GM12878 (cell line): ENCODE results near the gene PDE10A. TPM values are rescaled to one million over a fixed set of nuclear protein-coding genes. Genes with fewer than 3 reads are reported as not detected.

Experiments
- ATAC-seq: fragments of 200-7000 bp; cut with Tn5 transposase; 3 replicates; pipeline ENCODE4 v1.9.1; 2020; ENCODE audit warnings: mild to moderate bottlenecking, moderate library complexity
- BruUV-seq: library from RNA; stranded (reverse); fragments of 400-500 nt; replicated peaks from 2 replicates; lab custom pipeline; 2021; lab: Mats Ljungman, UMichigan
- CTCF ChIA-PET: fragments of 300-600 bp; sonication (Branson Sonifier 250); formaldehyde crosslinking; extraction: SDS; loops from one replicate; lab custom pipeline; 2021; ENCODE audit warnings: inconsistent platforms; lab: Yijun Ruan, JAX
- POLR2A ChIA-PET: fragments of 350-600 bp; formaldehyde crosslinking; extraction: SDS; loops from one replicate; lab custom pipeline; 2021; ENCODE audit warnings: inconsistent platforms; lab: Charles Lee
- RAD21 ChIA-PET: fragments of 300-600 bp; sonication (Branson Sonifier 250); formaldehyde crosslinking; loops from one replicate; lab custom pipeline; 2023; ENCODE audit warnings: antibody characterized with exemption; ENCODE audit not compliant: unreplicated experiment; lab: Charles Lee
- SMC1A ChIA-PET: fragments of 300-600 bp; sonication (Branson Sonifier 250); formaldehyde crosslinking; loops from one replicate; lab custom pipeline; 2023; ENCODE audit not compliant: unreplicated experiment, uncharacterized antibody; lab: Charles Lee
- DNase-seq: peaks from one replicate; pipeline ENCODE4 v3.0.0-alpha.2; 2011; ENCODE audit warnings: low read depth, low spot score
- FAIRE-seq: peaks from 3 replicates; lab custom pipeline; 2011; peaks lifted over from hg19 to GRCh38; lab: Jason Lieb, UNC
- H2AFZ ChIP-seq: 2 replicates; pipeline ENCODE4 v1.6.0; 2011; ENCODE audit warnings: low read depth, low read length, control low read depth; ENCODE audit not compliant: control insufficient read depth
- H3K27ac ChIP-seq: 2 replicates; pipeline ENCODE4 v1.5.1; 2011; ENCODE audit warnings: control low read depth; ENCODE audit not compliant: control insufficient read depth, insufficient read depth
- H3K27me3 ChIP-seq, 2 experiments: replicated peaks in 1 of 2; 2 replicates each; pipeline versions ENCODE4 v1.6.0 to v1.6.1; 2011; ENCODE audit warnings: low read length in 1 of 2; ENCODE audit not compliant: control insufficient read depth in 2 of 2, insufficient read depth in 2 of 2
- H3K36me3 ChIP-seq, 2 experiments: 2 replicates each; pipeline ENCODE4 v1.5.1; 2011; ENCODE audit warnings: low read length in 1 of 2; ENCODE audit not compliant: control insufficient read depth in 2 of 2, insufficient read depth in 2 of 2
- H3K4me1 ChIP-seq: 2 replicates; pipeline ENCODE4 v1.6.1; 2011; ENCODE audit warnings: mild to moderate bottlenecking, low read length, moderate library complexity, mixed read lengths; ENCODE audit not compliant: control insufficient read depth, insufficient read depth
- H3K4me2 ChIP-seq: 2 replicates; pipeline ENCODE4 v1.6.0; 2011; ENCODE audit warnings: control low read depth; ENCODE audit not compliant: control insufficient read depth, insufficient read depth
- H3K4me3 ChIP-seq: fragments of 200-600 bp; sonication (generic); 2 replicates; pipeline ENCODE4 v1.5.1; 2016
- H3K79me2 ChIP-seq: 2 replicates; pipeline ENCODE4 v1.6.0; 2011; ENCODE audit warnings: low read length; ENCODE audit not compliant: control insufficient read depth, insufficient read depth
- H3K9ac ChIP-seq: 2 replicates; pipeline ENCODE4 v1.8.0; 2011; ENCODE audit warnings: low read length, control low read depth, mixed read lengths; ENCODE audit not compliant: control insufficient read depth, insufficient read depth
- H3K9me3 ChIP-seq: replicated peaks from 3 replicates; pipeline ENCODE4 v1.5.1; 2011; ENCODE audit warnings: mild to moderate bottlenecking, low read length; ENCODE audit not compliant: control insufficient read depth, insufficient read depth
- H4K20me1 ChIP-seq: 2 replicates; pipeline ENCODE4 v1.6.0; 2011; ENCODE audit not compliant: control insufficient read depth, insufficient read depth
- BHLHE40 ChIP-seq, 2 experiments: fragments of 450-650 bp in 1 of 2; IDR thresholded peaks; 2 replicates each; pipeline ENCODE4 v1.6.1; 2011 to 2017; ENCODE audit warnings: low read depth in 2 of 2, borderline replicate concordance in 1 of 2, improper control_type of control experiment in 1 of 2, low read length in 1 of 2, mild to moderate bottlenecking in 1 of 2
- CREM ChIP-seq: IDR thresholded peaks from 2 replicates; pipeline ENCODE4 v1.6.1; 2014; ENCODE audit warnings: antibody characterized with exemption, low read depth
- JUND ChIP-seq: IDR thresholded peaks from 2 replicates; pipeline ENCODE4 v1.6.1; 2012; ENCODE audit warnings: low read depth, mild to moderate bottlenecking, low read length, improper control_type of control experiment, moderate library complexity
- KLF5 ChIP-seq: fragments of 450-650 bp; IDR thresholded peaks from 2 replicates; pipeline ENCODE4 v1.6.1; 2014; ENCODE audit warnings: mild to moderate bottlenecking; ENCODE audit not compliant: partially characterized antibody
- LARP7 ChIP-seq: fragments of 450-650 bp; IDR thresholded peaks from 2 replicates; pipeline ENCODE4 v1.6.1; 2017; ENCODE audit warnings: mild to moderate bottlenecking
- NFXL1 ChIP-seq: fragments of 450-650 bp; IDR thresholded peaks from 2 replicates; pipeline ENCODE4 v1.6.1; 2017; ENCODE audit warnings: antibody characterized with exemption, mild to moderate bottlenecking, borderline replicate concordance
- NR2C1 ChIP-seq: fragments of 450-650 bp; IDR thresholded peaks from 2 replicates; pipeline ENCODE4 v1.6.1; 2017; ENCODE audit warnings: antibody characterized with exemption, mild to moderate bottlenecking, moderate library complexity
- POU2F2 ChIP-seq: IDR thresholded peaks from 3 replicates; pipeline ENCODE4 v1.6.1; 2011; ENCODE audit warnings: low read depth, mild to moderate bottlenecking, low read length, borderline replicate concordance
- STAT1 ChIP-seq: fragments of 450-650 bp; conservative IDR thresholded peaks from 2 replicates; pipeline ENCODE4 v1.6.1; 2014; ENCODE audit warnings: antibody characterized with exemption, mild to moderate bottlenecking
- ZBTB4 ChIP-seq: fragments of 450-650 bp; formaldehyde crosslinking; IDR thresholded peaks from 2 replicates; pipeline ENCODE4 v1.4.0; 2022; ENCODE audit warnings: mild to moderate bottlenecking, moderate library complexity
- ZSCAN29 ChIP-seq: fragments of 450-650 bp; IDR thresholded peaks from 2 replicates; pipeline ENCODE4 v1.6.1; 2017; ENCODE audit warnings: mild to moderate bottlenecking, moderate library complexity
- WGBS: methylation state at CpG from one replicate; pipeline ENCODE4 v1.1.6; 2016; ENCODE audit warnings: low lambda C conversion rate; ENCODE audit not compliant: insufficient replicate concordance, insufficient coverage; ENCODE audit errors: missing lambda C conversion rate; 5-methylcytosine and 5-hydroxymethylcytosine counted together
- in situ Hi-C: fragments of 300-500 bp; cut with MboI; formaldehyde crosslinking; loops from 9 replicates; pipeline ENCODE4 v1.14.3; 2018; ENCODE audit warnings: mixed read lengths
- intact Hi-C: fragments of 100-400 bp; cut with micrococcal nuclease; formaldehyde crosslinking; loops from one replicate; pipeline ENCODE4 v1.14.2; 2022; ENCODE audit not compliant: unreplicated experiment
- polyA plus RNA-seq, 11 experiments: library from polyadenylated mRNA; depleted of rRNA in 4 of 11; unstranded in 6 of 11; stranded (reverse) in 5 of 11; fragments of >200 nt; fragmentation: Nextera tagmentation in 4 of 11; fragmentation: Illumina TruSeq in 1 of 11; extraction: Ambion mirVana in 4 of 11; extraction: Trizol in 1 of 11; gene quantifications; 1 replicate in 1 of 11; 2 replicates in 10 of 11; pipeline versions ENCODE4 v1.2.1 to v1.2.3, GENCODE V29; 2011 to 2016; ENCODE audit warnings: inconsistent platforms in 2 of 11, missing spikeins in 2 of 11, low read depth in 1 of 11
- total RNA-seq, 4 experiments: library from RNA; depleted of rRNA in 3 of 4; stranded (reverse); fragments of >200 nt in 3 of 4; fragmentation: Illumina TruSeq in 1 of 4; extraction: Trizol in 1 of 4; gene quantifications; 2 replicates each; pipeline versions ENCODE4 v1.2.1 to v1.2.3, GENCODE V29; 2013 to 2021
- TF ChIP-seq, protein P1 (sequence below): fragments of 450-650 bp; IDR thresholded peaks from 2 replicates; pipeline ENCODE4 v1.6.1; 2018; ENCODE audit warnings: mild to moderate bottlenecking, low read depth, moderate library complexity; ENCODE audit not compliant: partially characterized antibody
- TF ChIP-seq, protein P2 (sequence below): IDR thresholded peaks from 2 replicates; pipeline ENCODE4 v1.6.1; 2011; ENCODE audit warnings: low read depth, mild to moderate bottlenecking, low read length, moderate library complexity, borderline replicate concordance; ENCODE audit errors: extremely low read depth

The PDE10A gene
- total and polyA plus RNA-seq, 10 of the 15 experiments (the other 5 are each of a cell fraction or from before 2014, with no cell fraction given): under 0.01 to 1.3 (median 0.03) TPM; not detected in 2

- TF ChIP-seq ZSCAN29: no peak
- TF ChIP-seq, protein P1, sequence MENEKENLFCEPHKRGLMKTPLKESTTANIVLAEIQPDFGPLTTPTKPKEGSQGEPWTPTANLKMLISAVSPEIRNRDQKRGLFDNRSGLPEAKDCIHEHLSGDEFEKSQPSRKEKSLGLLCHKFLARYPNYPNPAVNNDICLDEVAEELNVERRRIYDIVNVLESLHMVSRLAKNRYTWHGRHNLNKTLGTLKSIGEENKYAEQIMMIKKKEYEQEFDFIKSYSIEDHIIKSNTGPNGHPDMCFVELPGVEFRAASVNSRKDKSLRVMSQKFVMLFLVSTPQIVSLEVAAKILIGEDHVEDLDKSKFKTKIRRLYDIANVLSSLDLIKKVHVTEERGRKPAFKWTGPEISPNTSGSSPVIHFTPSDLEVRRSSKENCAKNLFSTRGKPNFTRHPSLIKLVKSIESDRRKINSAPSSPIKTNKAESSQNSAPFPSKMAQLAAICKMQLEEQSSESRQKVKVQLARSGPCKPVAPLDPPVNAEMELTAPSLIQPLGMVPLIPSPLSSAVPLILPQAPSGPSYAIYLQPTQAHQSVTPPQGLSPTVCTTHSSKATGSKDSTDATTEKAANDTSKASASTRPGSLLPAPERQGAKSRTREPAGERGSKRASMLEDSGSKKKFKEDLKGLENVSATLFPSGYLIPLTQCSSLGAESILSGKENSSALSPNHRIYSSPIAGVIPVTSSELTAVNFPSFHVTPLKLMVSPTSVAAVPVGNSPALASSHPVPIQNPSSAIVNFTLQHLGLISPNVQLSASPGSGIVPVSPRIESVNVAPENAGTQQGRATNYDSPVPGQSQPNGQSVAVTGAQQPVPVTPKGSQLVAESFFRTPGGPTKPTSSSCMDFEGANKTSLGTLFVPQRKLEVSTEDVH: no peak
- TF ChIP-seq, all 136 proteins: peak for 0
These were observed 273.5 kb downstream of the PDE10A start (continued) for GRCh38 chr6:165389534-165389933.

DNA sequence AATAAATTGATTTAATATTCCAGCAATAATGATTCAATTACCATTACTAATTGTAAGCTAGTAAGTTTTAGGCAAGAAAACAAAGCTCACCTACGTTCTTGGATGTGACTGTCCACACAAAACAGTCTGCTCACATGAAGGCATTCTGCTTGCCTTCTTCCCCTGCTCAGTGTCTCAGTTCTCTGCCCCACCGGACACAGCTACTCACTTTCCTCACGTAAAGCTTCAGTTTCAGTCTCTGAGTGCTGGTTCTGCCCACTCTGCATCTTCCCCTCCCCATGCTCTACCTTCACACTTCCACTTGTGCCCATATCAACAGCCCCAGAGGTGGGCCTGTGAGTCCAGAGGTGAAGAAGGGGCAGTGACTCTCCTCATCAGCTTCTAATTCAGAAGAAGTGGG, 279.7 kb downstream of the PDE10A start:
- ChIA-PET SMC1A (no interaction called here), POLR2A (no interaction called here)

More for the DNA sequence above, 279.7 kb downstream of the PDE10A start:
- intact Hi-C loops (no loop called here), in situ Hi-C loops (no loop called here)
- H2AFZ ChIP-seq: no peak overlapping the region
- H3K4me3 ChIP-seq: no peak overlapping the region
- H3K27ac ChIP-seq: no peak overlapping the region
- RAD21 ChIA-PET: no interaction called here
- H3K4me1 ChIP-seq: no peaks in the 10 kb centered on the region
- no TSS peak for BruUV-seq
- no peak overlapping the region for H3K4me2 ChIP-seq
- no peaks in the 10 kb centered on the region for H3K79me2 ChIP-seq
- no peaks in the 10 kb centered on the region for H3K9me3 ChIP-seq
- FAIRE-seq: no peak
- H3K9ac ChIP-seq: no peak overlapping the region
- CTCF ChIA-PET: no interaction called here
- peak; percentile 54 for ATAC-seq
- 4% methylated on average over 3 of the region's 3 CpGs for WGBS
- no peaks in the 10 kb centered on the region for H3K27me3 ChIP-seq
- H3K36me3 ChIP-seq: no peaks in the 10 kb centered on the region
- no peaks in the 10 kb centered on the region for H4K20me1 ChIP-seq
- TF ChIP-seq NR2C1: no peak
- no peak for TF ChIP-seq BHLHE40 (IDR thresholded peaks at IDR 0.05; ENCODE audit: borderline replicate concordance in 1 of 2, low read depth in 2 of 2, low read length in 1 of 2)
- no peak for TF ChIP-seq KLF5
- TF ChIP-seq NFXL1: no peak
- no peak for TF ChIP-seq STAT1
- TF ChIP-seq POU2F2: no peak
- no peak for TF ChIP-seq CREM
- no peak for TF ChIP-seq JUND
- TF ChIP-seq, protein P2, sequence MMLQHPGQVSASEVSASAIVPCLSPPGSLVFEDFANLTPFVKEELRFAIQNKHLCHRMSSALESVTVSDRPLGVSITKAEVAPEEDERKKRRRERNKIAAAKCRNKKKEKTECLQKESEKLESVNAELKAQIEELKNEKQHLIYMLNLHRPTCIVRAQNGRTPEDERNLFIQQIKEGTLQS: no peak
- TF ChIP-seq LARP7: no peak
- TF ChIP-seq ZBTB4: no peak
- no peak for DNase-seq
